GM12891 (cell line): Measurements from ENCODE around the gene DDAH2.

Experiments used
- POLR2A ChIP-seq: IDR thresholded peaks from 2 replicates; pipeline ENCODE4 v1.6.1; 2011; ENCODE audit warnings: low read depth, low read length, control low read depth
- POLR2AphosphoS5 ChIP-seq: IDR thresholded peaks from 2 replicates; pipeline ENCODE4 v1.6.1; 2011; ENCODE audit warnings: low read depth, low read length, control low read depth
- TAF1 ChIP-seq: IDR thresholded peaks from 2 replicates; pipeline ENCODE4 v1.6.1; 2011; ENCODE audit warnings: low read depth, low read length, control low read depth

GRCh38 chr6:31776989-31777666 lies 48.0 kb upstream of the DDAH2 start, which contains the start of gene VWA7:
- TF ChIP-seq POLR2AphosphoS5 (peak; percentile 62), POLR2A (no peak), TAF1 (no peak)
